Measurements from ENCODE around the gene COL18A1. TPM values are rescaled to one million over a fixed set of nuclear protein-coding genes. Genes with fewer than 3 reads are reported as not detected.

COL18A1 gene
- total and polyA plus RNA-seq, 9 of the 15 experiments (the other 6 are each of a cell fraction or from before 2014, with no cell fraction given), result 0.14 to 16.4 (median 2.0) TPM

DNA sequence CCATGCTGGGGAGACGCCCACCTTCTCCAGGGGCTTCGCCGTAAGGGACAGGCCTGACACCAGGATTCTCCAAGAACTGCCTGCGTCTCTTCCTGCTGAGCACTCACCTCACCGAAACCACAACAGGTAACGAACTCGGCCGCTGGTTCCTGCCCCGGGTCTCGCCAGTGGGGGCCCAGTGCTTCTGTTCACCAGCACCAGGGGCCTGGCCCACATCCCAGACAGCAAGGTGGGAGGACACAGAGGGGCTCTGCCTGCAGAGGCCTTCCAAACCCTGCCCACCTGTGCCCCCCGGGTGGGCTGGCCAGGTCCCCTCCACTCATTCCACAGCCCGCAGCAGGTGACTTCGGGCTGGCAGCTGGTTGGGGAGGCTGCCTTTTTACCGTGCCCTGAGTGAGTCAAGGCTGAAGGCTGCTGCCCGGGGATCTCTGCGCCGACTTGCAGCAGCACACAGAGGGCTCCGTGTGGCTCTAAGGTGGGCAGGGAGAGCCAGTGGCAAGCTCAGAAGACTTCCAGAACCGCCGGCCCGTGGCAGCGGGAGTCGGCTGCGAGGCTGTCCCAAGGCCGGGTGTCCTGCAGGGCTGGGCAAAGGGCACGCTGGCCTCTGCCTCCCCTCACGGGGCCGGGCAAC, 14.7 kb upstream of the COL18A1 start:
- H3K4me1 ChIP-seq (replicated peaks in 1 of 2; ENCODE audit: control insufficient read depth in 2 of 2, insufficient read depth in 2 of 2, low read length in 2 of 2), result peaks cover 0 to 34% of the 10 kb centered on the region in 2 experiments; a peak in 2 of 5 replicates
- BruUV-seq (replicated peaks), result no TSS peak
- ATAC-seq, result no peak
- H4K20me1 ChIP-seq (replicated peaks; ENCODE audit: control insufficient read depth, insufficient read depth, low read length), result peaks cover 23% of the 10 kb centered on the region
- no peak overlapping the region for H3K9ac ChIP-seq (ENCODE audit: insufficient read depth in 1 of 2, low read depth in 2 of 2, low read length in 2 of 2)
- ChIA-PET CTCF (ENCODE audit: low intra/inter-chr PET ratio) (no interaction called here), POLR2A (interaction anchor here (0.5 to 1.0 kb wide), 2 partner anchors 16 to 45 kb away, joined by 3 read pairs; no protein-coding TSS in a partner anchor)
- no peaks in the 10 kb centered on the region for H3K79me2 ChIP-seq (ENCODE audit: control insufficient read depth, insufficient read depth, low read length)
- H3K4me3 ChIP-seq, result no peak overlapping the region
- H2AFZ ChIP-seq (ENCODE audit: low read depth, low read length), result no peak overlapping the region
- intact Hi-C loops (cut with micrococcal nuclease), result no loop called here
- H3K4me2 ChIP-seq (ENCODE audit: insufficient read depth, low read length), result no peak overlapping the region
- H3K27ac ChIP-seq (ENCODE audit: extremely low read depth, low read depth, low read length), result no peak overlapping the region
- in situ Hi-C loops (cut with MboI), result no loop called here
- TF ChIP-seq ZSCAN29 (IDR thresholded peaks at IDR 0.05) (no peak), HOXB6 (CRISPR knock-in tag; IDR thresholded peaks at IDR 0.05; ENCODE audit: borderline replicate concordance) (no peak), DNMT1 (IDR thresholded peaks at IDR 0.05) (no peak), MTA1 (IDR thresholded peaks at IDR 0.05; ENCODE audit: borderline replicate concordance) (no peak), MBD2 (IDR thresholded peaks at IDR 0.05; ENCODE audit: borderline replicate concordance, low read depth) (no peak), TAF7 (tag; IDR thresholded peaks at IDR 0.05) (no peak), ZNF124 (CRISPR knock-in tag; IDR thresholded peaks at IDR 0.05) (no peak), RUNX1 (IDR thresholded peaks at IDR 0.05; ENCODE audit: low read depth) (no peak), ZNF436 (CRISPR knock-in tag; IDR thresholded peaks at IDR 0.05) (no peak), ARID1B (IDR thresholded peaks at IDR 0.05) (no peak), ZNF589 (CRISPR knock-in tag; IDR thresholded peaks at IDR 0.05; ENCODE audit: low read depth) (no peak), PHTF2 (CRISPR knock-in tag; IDR thresholded peaks at IDR 0.05) (no peak)
- TF ChIP-seq, protein P1, sequence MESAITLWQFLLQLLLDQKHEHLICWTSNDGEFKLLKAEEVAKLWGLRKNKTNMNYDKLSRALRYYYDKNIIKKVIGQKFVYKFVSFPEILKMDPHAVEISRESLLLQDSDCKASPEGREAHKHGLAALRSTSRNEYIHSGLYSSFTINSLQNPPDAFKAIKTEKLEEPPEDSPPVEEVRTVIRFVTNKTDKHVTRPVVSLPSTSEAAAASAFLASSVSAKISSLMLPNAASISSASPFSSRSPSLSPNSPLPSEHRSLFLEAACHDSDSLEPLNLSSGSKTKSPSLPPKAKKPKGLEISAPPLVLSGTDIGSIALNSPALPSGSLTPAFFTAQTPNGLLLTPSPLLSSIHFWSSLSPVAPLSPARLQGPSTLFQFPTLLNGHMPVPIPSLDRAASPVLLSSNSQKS (CRISPR knock-in tag; IDR thresholded peaks at IDR 0.05), result no peak
- TF ChIP-seq, protein P2, sequence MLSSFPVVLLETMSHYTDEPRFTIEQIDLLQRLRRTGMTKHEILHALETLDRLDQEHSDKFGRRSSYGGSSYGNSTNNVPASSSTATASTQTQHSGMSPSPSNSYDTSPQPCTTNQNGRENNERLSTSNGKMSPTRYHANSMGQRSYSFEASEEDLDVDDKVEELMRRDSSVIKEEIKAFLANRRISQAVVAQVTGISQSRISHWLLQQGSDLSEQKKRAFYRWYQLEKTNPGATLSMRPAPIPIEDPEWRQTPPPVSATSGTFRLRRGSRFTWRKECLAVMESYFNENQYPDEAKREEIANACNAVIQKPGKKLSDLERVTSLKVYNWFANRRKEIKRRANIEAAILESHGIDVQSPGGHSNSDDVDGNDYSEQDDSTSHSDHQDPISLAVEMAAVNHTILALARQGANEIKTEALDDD (IDR thresholded peaks at IDR 0.05), result no peak
- TF ChIP-seq, protein P3, sequence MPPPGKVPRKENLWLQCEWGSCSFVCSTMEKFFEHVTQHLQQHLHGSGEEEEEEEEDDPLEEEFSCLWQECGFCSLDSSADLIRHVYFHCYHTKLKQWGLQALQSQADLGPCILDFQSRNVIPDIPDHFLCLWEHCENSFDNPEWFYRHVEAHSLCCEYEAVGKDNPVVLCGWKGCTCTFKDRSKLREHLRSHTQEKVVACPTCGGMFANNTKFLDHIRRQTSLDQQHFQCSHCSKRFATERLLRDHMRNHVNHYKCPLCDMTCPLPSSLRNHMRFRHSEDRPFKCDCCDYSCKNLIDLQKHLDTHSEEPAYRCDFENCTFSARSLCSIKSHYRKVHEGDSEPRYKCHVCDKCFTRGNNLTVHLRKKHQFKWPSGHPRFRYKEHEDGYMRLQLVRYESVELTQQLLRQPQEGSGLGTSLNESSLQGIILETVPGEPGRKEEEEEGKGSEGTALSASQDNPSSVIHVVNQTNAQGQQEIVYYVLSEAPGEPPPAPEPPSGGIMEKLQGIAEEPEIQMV (tag; conservative IDR thresholded peaks at IDR 0.05; ENCODE audit: low read depth), result no peak
- TF ChIP-seq, protein P4, sequence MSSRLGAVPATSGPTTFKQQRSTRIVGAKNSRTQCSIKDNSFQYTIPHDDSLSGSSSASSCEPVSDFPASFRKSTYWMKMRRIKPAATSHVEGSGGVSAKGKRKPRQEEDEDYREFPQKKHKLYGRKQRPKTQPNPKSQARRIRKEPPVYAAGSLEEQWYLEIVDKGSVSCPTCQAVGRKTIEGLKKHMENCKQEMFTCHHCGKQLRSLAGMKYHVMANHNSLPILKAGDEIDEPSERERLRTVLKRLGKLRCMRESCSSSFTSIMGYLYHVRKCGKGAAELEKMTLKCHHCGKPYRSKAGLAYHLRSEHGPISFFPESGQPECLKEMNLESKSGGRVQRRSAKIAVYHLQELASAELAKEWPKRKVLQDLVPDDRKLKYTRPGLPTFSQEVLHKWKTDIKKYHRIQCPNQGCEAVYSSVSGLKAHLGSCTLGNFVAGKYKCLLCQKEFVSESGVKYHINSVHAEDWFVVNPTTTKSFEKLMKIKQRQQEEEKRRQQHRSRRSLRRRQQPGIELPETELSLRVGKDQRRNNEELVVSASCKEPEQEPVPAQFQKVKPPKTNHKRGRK (tag; IDR thresholded peaks at IDR 0.05), result no peak
- no peaks in the 10 kb centered on the region for H3K9me1 ChIP-seq (ENCODE audit: control insufficient read depth, insufficient read depth, low read length)
- H3K27me3 ChIP-seq (ENCODE audit: control insufficient read depth in 2 of 2, insufficient read depth in 2 of 2, low read length in 2 of 2), result peaks cover 81 to 89% of the 10 kb centered on the region in 2 experiments
- DNase-seq (ENCODE audit: extremely low read depth in 1 of 4, low spot score in 3 of 4), result no peak
- H3K36me3 ChIP-seq (ENCODE audit: control insufficient read depth, insufficient read depth, low read length), result no peaks in the 10 kb centered on the region
- 13% methylated on average over 26 of the region's 28 CpGs for WGBS (ENCODE audit: insufficient coverage, low coverage, missing lambda C conversion rate)
- no peak for FAIRE-seq
- no peaks in the 10 kb centered on the region for H3K9me3 ChIP-seq (replicated peaks; ENCODE audit: control insufficient read depth, insufficient read depth, low read depth, low read length)
